NCI-H2029 (cell line): Measurements from ENCODE around the gene TACR1.
"Not testable (repeated sequence)": the region's sequence is repeated elsewhere in the genome, so short reads cannot be mapped to it uniquely, and the experiment has no call there.

Experiments
- DNase-seq: peaks from one replicate; lab custom pipeline; 2025; lab: John Stamatoyannopoulos, UW

The TACR1 gene, protein sequence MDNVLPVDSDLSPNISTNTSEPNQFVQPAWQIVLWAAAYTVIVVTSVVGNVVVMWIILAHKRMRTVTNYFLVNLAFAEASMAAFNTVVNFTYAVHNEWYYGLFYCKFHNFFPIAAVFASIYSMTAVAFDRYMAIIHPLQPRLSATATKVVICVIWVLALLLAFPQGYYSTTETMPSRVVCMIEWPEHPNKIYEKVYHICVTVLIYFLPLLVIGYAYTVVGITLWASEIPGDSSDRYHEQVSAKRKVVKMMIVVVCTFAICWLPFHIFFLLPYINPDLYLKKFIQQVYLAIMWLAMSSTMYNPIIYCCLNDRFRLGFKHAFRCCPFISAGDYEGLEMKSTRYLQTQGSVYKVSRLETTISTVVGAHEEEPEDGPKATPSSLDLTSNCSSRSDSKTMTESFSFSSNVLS

DNA sequence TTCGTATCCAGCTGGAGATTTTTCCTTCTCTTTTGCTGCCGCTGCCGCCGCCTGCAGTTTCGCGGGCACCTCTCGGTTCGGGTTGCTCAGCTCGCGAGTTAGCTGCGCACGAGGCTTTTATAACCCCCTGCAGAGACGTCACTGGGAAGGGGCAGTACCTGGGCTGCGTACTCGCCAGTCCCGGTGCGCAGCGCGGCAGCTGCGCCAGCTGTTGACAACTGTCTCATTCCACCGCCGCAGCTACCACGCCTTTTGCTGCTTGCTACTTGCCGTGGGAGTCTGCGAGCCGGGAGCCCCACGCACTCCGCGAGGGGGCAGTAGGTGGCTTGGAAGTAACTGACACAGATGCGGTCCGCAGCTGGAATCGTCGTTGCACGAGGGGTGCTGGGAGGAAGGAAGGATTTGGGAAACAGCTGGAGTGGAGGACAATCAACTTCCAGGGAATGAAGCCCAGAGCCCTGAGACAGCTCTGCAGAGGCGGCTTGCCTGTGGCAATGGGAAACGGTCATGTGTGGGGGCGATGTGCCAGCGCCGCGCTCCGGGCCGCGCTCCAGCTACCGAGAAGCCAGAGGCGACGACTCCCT, at the start of gene TACR1:
Gene TACR1, minus strand, starts transcription at position 93 of the 584 bp plus-strand sequence. CDS start 586 bp downstream, outside the sequence.
- peak; percentile 42 for DNase-seq

DNA sequence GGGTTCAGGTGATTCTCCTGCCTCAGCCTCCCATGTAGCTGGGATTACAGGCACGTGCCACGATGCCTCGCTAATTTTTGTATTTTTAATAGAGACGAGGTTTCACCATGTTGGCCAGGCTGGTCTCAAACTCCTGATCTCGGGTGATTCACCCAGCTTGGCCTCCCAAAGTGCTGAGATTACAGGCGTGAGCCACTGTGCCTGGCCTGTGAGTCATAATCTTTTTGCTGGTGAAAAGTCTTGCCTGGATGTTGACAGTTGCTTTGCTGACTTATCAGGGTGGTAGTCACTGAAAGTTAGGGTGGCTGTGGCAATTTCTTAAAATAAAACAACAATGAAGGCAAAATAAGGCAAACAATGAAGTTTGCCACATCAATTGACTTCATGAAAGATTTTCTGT, 49.3 kb upstream of the TACR1 start:
- not testable (repeated sequence) for DNase-seq

DNA sequence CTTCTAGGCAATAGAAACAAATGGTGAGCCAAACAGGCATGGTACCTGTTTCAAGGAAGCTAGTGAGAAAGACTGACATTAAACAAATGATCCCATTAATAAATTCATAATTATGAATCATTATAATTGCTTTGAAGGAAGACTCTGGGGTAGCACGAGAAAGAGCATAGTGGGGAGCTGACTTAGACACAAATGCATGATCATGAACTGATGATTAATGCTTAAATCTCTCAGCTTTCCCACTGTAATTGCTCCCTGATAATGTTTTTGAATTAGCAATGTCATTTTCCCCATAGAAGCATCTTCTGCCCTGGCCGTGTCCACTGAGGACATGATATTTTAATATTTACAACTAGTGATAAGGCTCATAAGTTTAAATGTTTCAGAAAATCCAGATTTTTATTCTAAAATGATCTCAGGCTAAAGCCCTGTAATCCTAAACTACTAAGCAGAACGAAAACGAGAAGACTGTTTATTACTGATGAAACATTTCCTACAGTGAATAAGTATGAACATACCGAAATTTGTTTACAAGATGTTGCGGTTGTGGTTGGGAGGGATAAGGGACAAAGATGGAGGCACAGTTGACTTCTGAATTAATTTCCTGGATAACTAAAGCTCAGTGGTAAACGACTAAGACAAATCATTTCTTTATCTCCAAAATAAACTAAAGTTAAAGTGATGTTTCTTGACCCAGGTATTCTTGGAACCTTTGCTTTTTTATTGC, 47.3 kb upstream of the TACR1 start:
- no peak for DNase-seq

DNA sequence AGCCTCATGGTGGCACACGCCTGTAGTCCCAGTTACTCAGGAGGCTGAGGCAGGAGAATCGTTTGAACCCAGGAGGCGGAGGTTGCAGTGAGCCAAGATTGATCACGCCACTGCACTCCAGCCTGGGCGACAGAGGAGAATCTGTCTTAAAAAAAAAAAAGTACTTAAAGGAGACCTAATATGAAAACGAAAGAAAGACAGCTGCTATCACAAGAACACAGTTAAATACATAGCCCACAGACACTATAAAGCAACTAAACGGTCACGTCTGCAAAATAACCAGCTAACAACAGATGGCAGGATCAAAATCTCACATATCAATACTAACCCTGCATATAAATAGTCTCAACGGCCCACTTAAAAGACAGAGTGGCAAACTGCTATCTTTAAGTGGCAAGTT, 43.9 kb upstream of the TACR1 start:
- DNase-seq, result no peak

DNA sequence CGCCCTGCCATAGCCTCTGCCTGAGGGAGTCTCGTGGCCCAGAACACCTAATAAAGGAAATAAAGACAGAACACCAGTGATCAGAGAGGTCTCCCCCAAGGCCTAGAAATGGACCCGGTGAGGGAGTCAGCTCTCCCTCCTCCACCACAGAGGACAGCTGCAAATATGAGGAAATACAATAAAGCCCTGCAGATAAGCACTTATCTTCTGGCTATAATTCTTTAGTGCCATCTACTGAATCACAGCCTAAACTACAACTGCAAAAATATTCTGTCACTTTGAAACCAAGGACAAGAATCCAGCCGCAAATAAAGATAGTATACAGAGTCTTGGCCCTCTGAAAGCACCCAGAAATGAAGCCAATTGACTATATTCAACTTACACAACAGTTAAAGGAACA, 42.4 kb upstream of the TACR1 start:
- DNase-seq, result no peak

DNA sequence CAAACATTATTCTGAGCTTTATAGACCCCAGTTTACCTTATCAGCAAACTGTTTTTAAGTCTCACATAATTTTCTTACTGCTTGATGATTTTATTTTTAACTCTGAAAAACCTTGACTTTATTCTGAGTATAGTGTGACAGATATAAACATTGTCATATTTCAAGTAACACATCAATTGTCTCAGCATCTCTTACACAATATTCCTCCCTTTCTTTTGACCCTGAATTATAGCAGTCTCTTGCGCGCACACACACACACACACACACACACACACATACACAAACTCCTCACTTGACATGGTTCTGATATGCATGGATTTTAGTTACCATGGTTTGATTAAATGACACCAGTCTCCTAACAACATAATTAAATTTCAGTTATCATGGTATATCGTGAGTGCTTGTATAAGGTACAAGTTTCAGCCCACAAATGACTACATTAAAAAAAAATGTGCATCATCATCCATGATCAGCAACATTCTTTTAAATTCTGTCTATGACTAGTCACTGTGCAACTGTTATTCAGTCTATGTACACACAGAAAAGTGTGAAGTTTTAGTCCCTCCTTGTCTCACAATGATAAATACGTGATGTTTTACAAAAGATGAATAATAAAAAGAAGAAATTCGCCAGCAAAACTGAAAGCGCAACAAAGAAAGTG, 39.5 kb upstream of the TACR1 start:
- no peak for DNase-seq

DNA sequence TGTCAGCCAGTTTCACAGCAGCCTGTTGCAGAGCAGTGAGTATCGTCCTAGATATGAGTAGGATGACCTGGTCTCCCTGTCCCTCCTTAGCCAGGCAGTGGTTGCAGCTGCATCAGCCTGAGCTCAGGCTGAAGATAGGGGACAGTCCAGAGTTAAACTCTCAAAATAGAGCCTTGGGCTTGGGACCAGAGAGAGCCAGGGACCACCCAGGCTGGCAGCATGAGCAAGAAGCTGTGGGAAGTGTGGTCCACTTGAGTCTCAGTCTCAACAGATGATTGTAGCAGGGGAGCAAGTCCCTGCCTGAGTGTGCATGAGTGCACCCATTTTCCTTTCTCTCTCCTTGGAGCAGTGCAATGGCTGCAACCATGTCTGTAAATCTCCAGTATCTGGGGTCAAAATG, 38.0 kb upstream of the TACR1 start:
- DNase-seq, result no peak

DNA sequence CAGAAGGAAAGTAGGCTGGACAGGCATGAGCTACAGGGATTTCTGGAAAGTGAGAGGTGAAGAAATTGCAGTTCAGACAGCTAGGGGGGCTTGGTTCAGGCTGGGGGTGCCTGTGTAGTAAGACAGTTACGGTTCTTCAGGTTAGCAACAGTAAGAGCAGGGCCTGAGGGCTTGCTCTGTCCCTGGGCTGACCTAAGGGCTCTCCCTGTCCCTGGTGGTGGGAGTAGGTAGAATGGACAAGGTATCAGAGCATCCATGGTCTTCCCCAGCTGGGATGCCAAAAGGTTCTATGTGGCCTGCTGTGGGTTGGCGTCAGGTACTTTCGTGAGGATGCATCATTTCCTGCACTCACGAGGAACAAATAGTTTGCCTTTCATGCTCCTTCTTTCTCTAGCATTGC, 34.6 kb upstream of the TACR1 start:
- no peak for DNase-seq

DNA sequence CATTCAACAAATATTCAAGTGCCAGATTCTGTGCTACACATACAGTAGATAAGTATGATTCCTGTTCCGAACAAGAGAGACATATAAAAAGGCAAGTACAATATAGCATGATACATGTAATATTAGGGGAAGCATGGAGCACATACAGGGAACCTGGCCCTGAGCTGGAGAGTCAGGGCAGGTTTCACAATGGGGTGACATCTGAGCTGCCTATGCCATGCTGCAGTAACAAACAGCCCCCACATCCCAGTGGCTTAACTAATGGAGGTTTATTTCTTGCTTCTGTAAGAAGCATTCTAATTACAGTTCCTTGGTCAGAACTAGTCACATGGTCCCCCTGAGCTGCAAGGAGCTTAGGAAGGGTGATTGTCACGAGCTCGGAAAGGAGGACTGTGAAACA, 27.3 kb upstream of the TACR1 start:
- no peak for DNase-seq

DNA sequence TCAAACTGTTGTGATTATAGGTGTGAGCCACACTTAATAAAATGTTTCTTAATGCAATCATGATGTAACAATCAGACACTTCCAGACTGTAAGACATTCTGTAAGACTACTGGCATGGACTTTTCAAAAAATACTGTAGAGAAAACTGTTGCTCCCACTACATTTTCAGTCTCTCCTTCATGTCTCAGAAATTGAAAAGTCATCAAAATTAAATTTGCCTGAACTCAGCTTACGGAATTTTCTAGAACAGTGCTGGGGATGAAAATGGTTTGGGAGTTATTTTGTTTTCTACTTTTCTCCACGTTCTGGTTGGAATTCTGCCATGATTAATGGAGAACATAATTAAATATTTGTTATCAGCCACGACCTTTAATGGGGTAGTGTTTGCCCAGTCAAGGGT, 26.8 kb upstream of the TACR1 start:
- no peak for DNase-seq

DNA sequence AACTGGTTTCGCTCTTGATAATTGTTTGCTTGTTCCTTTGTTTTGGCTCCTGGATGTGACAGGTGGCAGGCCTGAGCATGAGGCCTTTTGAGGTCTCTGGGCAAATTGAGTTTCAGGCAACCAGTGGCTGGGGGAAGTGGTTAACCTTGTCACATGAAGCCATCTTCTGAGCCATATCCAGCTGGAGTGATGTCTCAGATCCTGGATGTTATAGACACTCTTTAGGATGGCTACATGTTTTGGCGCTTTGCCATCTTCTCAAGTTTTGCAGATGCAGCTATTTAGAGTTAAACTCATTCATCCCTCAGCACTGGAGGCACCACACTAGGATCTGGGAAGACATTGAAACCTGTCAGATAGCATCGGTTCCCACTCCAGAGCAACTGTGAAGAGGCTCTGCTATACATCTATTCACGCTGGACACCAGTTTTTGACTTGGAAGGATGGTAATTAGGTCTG, 25.3 kb upstream of the TACR1 start:
- peak; percentile 38 for DNase-seq

DNA sequence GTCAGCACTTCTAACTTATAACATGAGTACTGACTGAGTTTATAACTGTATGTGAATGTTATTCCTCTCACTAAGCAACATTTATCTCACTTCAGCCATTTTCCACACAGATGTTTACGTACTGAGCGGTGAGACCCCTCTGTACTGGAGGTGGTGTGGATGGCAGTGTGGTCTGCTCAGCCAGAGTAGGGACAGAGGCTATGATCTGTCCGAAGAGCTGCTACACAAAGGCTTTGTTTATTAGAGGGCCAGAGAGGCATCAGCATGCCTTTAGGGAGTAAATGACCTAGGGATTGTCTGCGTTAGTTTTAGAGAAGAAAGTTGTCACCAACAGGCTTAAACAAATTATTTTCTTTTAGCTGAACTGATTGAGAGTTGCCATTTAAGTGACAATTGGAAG, 23.2 kb upstream of the TACR1 start:
- DNase-seq, result no peak

DNA sequence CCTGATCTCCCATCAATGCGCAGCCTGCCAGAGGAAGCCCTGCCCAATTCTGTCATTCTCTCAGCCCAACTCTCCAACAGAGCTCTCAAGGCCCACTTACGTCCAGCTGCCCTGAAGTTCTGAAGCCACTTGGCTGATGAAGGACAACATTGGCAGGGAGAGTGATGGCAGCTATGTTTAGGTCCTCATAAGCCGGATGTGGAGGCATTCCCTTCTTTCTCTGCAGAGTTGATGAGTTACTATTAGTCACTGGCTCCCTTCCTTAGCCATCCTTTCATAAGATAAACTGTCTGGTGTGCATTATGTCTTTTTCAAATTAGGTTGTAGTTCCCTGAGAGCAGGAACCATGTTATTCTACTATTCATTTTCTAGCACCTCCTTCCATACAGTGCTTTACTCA, 22.5 kb upstream of the TACR1 start:
- DNase-seq, result no peak

DNA sequence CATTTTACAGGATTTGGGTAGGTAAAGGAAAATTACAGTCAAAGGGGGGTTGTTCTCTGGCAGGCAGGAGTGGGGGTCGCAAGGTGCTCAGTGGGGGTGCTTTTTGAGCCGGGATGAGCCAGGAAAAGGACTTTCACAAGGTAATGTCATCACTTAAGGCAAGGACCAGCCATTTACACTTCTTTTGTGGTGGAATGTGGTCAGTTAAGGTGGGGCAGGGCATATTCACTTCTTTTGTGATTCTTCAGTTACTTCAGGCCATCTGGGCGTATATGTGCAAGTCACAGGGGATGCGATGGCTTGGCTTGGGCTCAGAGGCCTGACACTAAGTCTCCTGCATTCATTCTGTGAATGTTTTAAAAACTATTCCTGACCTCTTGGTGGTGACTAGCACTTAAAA, 19.9 kb upstream of the TACR1 start:
- not testable (repeated sequence) for DNase-seq

DNA sequence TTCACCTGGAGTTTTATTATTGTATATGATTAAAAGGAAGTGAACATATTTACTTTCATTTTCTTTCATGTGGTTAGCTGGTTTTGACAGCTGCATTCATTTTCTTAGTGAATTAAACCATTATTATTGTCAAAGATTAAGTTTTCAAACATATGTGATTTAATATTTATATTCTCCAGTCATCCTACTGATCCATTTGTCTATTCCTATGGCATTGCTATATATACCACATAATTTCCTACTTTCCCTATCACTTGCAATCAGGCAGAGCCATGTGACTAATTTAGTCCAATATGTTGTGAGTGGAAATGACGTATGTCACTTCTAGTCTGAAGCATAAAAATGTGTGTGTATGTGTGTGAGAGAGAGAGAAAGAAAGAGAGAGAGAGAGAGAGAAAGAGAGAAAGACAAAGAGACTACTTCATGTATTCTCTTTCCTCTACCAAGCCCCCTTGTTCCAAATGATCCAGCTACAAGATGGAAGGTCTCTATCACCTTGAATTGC, 12.0 kb upstream of the TACR1 start:
- no peak for DNase-seq

DNA sequence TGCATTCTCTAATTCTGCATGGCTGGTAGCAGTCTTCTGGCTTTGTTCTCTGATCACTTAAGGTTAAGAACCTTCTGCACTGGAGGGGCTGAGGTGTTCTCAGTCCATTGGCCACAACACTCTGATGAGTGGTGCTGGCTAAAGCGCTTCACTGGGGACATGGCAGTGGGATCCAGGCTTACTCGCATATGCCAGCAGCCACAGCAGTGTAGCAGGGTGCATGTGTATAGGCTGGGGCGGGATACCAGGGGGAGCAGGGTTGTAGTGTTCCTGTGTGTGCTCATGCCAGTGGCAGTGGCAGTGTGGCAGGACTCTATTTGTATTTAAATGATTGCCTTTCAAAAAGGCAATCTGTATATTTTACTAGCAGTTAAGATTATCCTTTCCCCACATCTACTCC, 11.1 kb upstream of the TACR1 start:
- DNase-seq, result no peak

DNA sequence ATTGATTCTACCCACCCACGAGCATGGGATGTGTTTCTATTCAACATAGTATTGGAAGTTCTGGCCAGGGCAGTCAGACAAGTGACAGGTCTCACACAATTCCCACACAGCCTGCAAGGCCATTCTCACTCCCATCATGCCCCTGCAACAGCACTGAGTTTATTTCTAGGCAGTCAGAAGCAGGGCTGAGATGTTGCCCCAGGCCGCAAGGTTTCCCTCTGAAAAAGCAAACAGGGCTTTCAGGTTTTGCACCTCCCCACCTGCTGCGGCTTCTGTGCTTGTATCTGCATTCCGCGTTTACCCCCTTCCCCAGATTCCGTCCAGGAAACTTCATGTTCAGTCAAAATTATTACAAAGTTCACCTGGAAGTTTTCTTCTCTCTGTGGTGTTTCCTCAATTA, 9.4 kb upstream of the TACR1 start:
- DNase-seq, result no peak

DNA sequence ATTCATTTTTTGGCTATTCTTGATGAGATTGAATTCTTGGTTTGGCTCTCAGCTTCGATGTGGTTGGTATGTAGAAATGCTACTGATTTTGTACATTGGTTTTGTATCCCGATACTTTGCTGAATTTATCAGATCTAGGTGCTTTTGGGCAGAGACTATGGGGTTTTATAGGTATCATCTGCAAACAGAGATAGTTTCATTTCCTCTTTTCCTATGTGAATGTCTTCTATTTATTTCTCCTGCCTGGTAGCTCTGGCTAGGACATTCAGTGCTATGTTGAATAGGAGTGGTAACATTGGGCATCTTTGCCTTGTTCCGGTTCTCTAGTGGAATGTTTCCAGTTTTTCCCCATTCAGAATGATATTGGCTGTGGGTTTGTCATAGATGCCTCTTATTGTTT, 5.5 kb upstream of the TACR1 start:
- no peak for DNase-seq

DNA sequence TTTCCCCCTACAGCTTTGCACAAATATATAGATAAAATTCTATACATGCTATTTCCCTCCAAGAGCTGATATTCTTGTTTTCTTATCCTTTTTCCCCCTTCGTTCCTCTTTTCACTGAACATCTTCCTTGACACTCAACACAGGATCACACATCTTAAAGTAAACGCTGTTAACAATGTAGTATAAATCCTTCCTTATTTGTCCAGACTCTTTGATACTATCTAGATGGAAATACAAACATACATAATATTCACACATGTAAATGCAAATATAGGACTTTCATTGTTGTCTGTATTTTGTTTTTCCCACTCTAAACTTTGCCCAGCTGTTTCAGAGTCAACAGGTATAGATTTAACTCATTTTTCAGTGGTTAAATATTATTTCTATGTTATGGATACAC, 3.0 kb upstream of the TACR1 start:
- DNase-seq, result no peak

DNA sequence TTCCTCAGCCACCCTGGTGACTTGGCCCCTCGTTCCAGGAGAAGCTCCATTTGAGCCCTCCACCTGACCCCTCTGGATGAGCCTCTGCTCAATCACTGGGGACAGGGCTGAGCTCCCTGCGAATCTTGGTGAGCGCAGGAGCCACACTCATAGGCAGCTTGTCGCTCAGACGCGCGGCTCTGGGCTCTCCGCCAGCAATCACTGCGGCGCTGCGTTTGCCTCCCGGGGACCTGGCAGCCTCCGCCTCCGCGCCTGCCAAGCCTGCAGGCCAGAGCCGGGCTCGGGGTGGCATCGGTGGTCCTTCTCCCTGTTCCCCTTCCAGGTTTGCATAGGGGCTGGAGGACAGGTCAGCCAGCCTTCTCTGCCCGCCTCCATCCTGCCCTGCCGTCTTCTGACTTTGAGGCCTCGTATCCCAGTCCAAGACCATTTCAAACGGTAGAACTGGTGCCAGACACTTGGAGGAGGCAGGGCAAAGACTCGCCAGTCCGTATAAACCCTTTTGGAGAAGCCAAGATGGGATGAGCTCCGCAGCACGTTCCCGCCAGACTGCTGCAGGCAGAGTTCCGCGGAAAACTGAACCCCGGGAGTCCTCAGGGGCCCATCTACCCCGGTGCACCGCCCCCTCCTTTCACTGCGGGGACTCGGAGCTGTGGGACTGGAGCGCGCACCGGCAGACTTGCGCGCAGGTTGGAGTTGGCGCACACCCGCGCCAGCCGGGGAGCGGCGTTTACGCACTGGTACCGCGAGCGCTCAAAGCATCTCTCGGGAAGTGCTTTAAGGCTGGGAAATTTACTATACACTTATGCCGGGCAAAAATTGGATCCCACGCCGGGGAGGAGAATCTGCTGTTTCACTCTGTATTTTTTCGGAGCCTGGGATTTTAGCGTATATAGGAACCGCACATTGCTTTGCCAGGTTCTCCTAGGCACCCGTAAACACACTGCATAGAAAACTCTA, 1.1 kb upstream of the TACR1 start:
- peak; percentile 66 for DNase-seq

DNA sequence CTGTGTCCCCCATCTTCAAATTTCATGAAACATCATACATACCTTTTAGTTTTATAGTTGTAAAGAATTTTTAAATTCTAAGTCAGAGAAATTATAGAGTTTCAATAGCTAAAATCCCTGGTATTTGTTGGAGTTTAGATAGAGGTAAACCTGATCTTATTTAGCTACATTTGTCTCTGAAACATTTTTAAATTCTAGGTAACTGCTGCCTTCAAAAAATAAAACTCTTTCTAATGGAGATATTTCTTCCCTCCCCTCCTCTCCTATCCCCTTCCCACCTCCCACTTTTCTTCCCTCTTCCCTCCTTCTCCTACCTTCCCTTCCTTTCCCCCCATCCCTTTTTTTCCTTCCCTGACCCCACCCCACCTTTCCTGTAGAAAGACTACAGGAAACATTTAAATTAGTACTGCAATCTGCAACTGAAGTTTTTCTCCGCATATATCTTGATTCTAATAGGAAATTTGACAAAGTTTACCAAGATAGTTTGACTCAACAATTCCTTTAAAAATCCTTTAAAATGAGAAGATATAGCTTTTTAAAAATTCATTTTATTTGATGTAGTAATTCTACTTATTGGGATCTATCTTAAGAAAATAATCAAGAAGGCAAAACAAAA, 4.1 kb downstream of the TACR1 start:
- DNase-seq, result no peak
